SK-N-SH (cell line): Measurements from ENCODE around the gene YEATS4. TPM values are rescaled to one million over a fixed set of nuclear protein-coding genes. Genes with fewer than 3 reads are reported as not detected.
"Not testable (repeated sequence)": the region's sequence is repeated elsewhere in the genome, so short reads cannot be mapped to it uniquely, and the experiment has no call there.

Source experiments
- CTCF ChIA-PET: fragments of 300-600, 350-600 bp; formaldehyde crosslinking; extraction: SDS; loops from one replicate; lab custom pipeline; 2021; lab: Yijun Ruan, JAX
- POLR2A ChIA-PET: fragments of 350-600 bp; sonication (Branson Sonifier 250); formaldehyde crosslinking; extraction: SDS; loops from one replicate; lab custom pipeline; 2020; ENCODE audit warnings: antibody characterized with exemption, inconsistent platforms; lab: Yijun Ruan, JAX
- DNase-seq: peaks from one replicate; pipeline ENCODE4 v3.0.0; 2012
- H2AFZ ChIP-seq: fragments of 200-600 bp; sonication (generic); 2 replicates; pipeline ENCODE4 v1.8.1; 2016; ENCODE audit warnings: antibody characterized with exemption, mild to moderate bottlenecking, low read depth
- H3F3A ChIP-seq: fragments of 200-600 bp; sonication (generic); replicated peaks from 2 replicates; pipeline ENCODE3; 2016; ENCODE audit warnings: antibody characterized with exemption, mild to moderate bottlenecking; ENCODE audit not compliant: insufficient read depth
- H3K27ac ChIP-seq, 2 experiments: fragments of 200-500 bp in 1 of 2; fragments of 200-600 bp in 1 of 2; sonication (Bioruptor generic) in 1 of 2; sonication (generic), shearing (Covaris generic) in 1 of 2; 2 replicates each; pipeline versions ENCODE4 v1.5.1 to v1.6.1; 2014 to 2016; ENCODE audit warnings: low read depth in 2 of 2, inconsistent platforms in 1 of 2, low read length in 1 of 2, mild to moderate bottlenecking in 1 of 2, mixed read lengths in 1 of 2
- H3K27me3 ChIP-seq: fragments of 200-600 bp; sonication (generic), shearing (Covaris generic); 2 replicates; pipeline ENCODE4 v1.6.1; 2016; ENCODE audit warnings: mixed run types; ENCODE audit not compliant: insufficient read depth
- H3K36me3 ChIP-seq, 2 experiments: fragments of 200-500 bp in 1 of 2; fragments of 200-600 bp in 1 of 2; sonication (Bioruptor generic) in 1 of 2; sonication (generic) in 1 of 2; replicated peaks in 1 of 2; 2 replicates each; pipeline versions ENCODE3 to v1.5.1; 2014 to 2016; ENCODE audit warnings: low read length in 1 of 2, mild to moderate bottlenecking in 1 of 2; ENCODE audit not compliant: insufficient read depth in 2 of 2, control insufficient read depth in 1 of 2
- H3K4me1 ChIP-seq, 2 experiments: fragments of 200-500 bp in 1 of 2; fragments of 200-600 bp in 1 of 2; sonication (Bioruptor generic) in 1 of 2; sonication (generic), shearing (Covaris generic) in 1 of 2; 2 replicates each; pipeline versions ENCODE4 v1.5.1 to v1.6.1; 2014 to 2016; ENCODE audit warnings: low read depth in 1 of 2, low read length in 1 of 2, mixed run types in 1 of 2; ENCODE audit not compliant: insufficient read depth in 2 of 2, control insufficient read depth in 1 of 2
- H3K4me2 ChIP-seq: fragments of 200-600 bp; sonication (generic), shearing (Covaris generic); 2 replicates; pipeline ENCODE4 v1.6.1; 2017; ENCODE audit warnings: mixed run types
- H3K4me3 ChIP-seq, 2 experiments: fragments of 200-500 bp in 1 of 2; fragments of 200-600 bp in 1 of 2; sonication (Bioruptor generic) in 1 of 2; sonication (generic), shearing (Covaris generic) in 1 of 2; 2 replicates each; pipeline versions ENCODE4 v1.5.1 to v1.8.1; 2014 to 2016; ENCODE audit warnings: low read depth in 2 of 2, inconsistent platforms in 1 of 2, low read length in 1 of 2, mild to moderate bottlenecking in 1 of 2, mixed read lengths in 1 of 2, moderate library complexity in 1 of 2
- H3K79me2 ChIP-seq: fragments of 200-600 bp; sonication (generic); 2 replicates; pipeline ENCODE4 v1.8.1; 2017; ENCODE audit warnings: mild to moderate bottlenecking; ENCODE audit not compliant: insufficient read depth
- H3K9ac ChIP-seq: fragments of 200-600 bp; sonication (generic); 2 replicates; pipeline ENCODE4 v1.6.1; 2017; ENCODE audit warnings: mixed run types
- H3K9me2 ChIP-seq: fragments of 200-600 bp; sonication (generic); 2 replicates; pipeline ENCODE4 v1.6.1; 2017; ENCODE audit warnings: mixed run types
- H3K9me3 ChIP-seq: fragments of 200-600 bp; sonication (generic); 2 replicates; pipeline ENCODE4 v1.6.1; 2017; ENCODE audit warnings: mixed run types, mild to moderate bottlenecking, moderate library complexity
- H4K20me1 ChIP-seq: fragments of 200-600 bp; sonication (generic); 2 replicates; pipeline ENCODE4 v1.6.1; 2017; ENCODE audit warnings: mild to moderate bottlenecking, mixed run types; ENCODE audit not compliant: insufficient read depth
- CHD2 ChIP-seq: fragments of 150-350 bp; IDR thresholded peaks from 2 replicates; pipeline ENCODE4 v1.6.1; 2018; ENCODE audit warnings: low read length; ENCODE audit not compliant: partially characterized antibody
- EP300 ChIP-seq, 2 experiments: IDR thresholded peaks; 2 replicates each; pipeline versions ENCODE4 v1.4.0 to v1.6.1; 2012; ENCODE audit warnings: borderline replicate concordance in 1 of 2, low read depth in 1 of 2, low read length in 1 of 2
- EZH2phosphoT487 ChIP-seq: fragments of 200-600 bp; sonication (generic); IDR thresholded peaks from 2 replicates; pipeline ENCODE4 v1.6.1; 2017; ENCODE audit warnings: low read depth, mixed run types, mild to moderate bottlenecking, antibody characterized with exemption, moderate library complexity, borderline replicate concordance
- FOSL2 ChIP-seq: IDR thresholded peaks from 2 replicates; pipeline ENCODE4 v1.4.0; 2012; ENCODE audit warnings: low read depth, mild to moderate bottlenecking, moderate library complexity, borderline replicate concordance
- FOXJ3 ChIP-seq: sonication (generic); formaldehyde crosslinking; IDR thresholded peaks from 2 replicates; pipeline ENCODE4 v1.5.1; 2020; ENCODE audit warnings: mild to moderate bottlenecking, missing genetic modification reagents
- FOXM1 ChIP-seq: IDR thresholded peaks from 2 replicates; pipeline ENCODE4 v1.4.0; 2012; ENCODE audit warnings: low read depth, mild to moderate bottlenecking
- GATA2 ChIP-seq: sonication (generic); formaldehyde crosslinking; IDR thresholded peaks from 2 replicates; pipeline ENCODE4 v1.5.0; 2020; ENCODE audit warnings: mild to moderate bottlenecking, missing genetic modification reagents
- JUND ChIP-seq: IDR thresholded peaks from 2 replicates; pipeline ENCODE4 v1.4.0; 2012
- MEF2A ChIP-seq: IDR thresholded peaks from 2 replicates; pipeline ENCODE4 v1.4.0; 2012; ENCODE audit warnings: low read depth, borderline replicate concordance
- MXI1 ChIP-seq: IDR thresholded peaks from 2 replicates; pipeline ENCODE4 v1.6.1; 2012; ENCODE audit warnings: mild to moderate bottlenecking, low read depth, low read length, improper control_type of control experiment
- NRF1 ChIP-seq: IDR thresholded peaks from 2 replicates; pipeline ENCODE4 v1.6.1; 2012; ENCODE audit warnings: low read depth, mild to moderate bottlenecking, low read length
- POLR2AphosphoS5 ChIP-seq: IDR thresholded peaks from 2 replicates; pipeline ENCODE4 v1.6.1; 2012; ENCODE audit warnings: low read depth, low read length
- RAD21 ChIP-seq: IDR thresholded peaks from 2 replicates; pipeline ENCODE4 v1.6.1; 2012; ENCODE audit warnings: mild to moderate bottlenecking, low read length
- RCOR1 ChIP-seq: fragments of 150-350 bp; IDR thresholded peaks from 2 replicates; pipeline ENCODE4 v1.6.1; 2017; ENCODE audit warnings: antibody characterized with exemption, low read length
- RFX5 ChIP-seq: IDR thresholded peaks from 2 replicates; pipeline ENCODE4 v1.6.1; 2012; ENCODE audit warnings: mild to moderate bottlenecking, improper control_type of control experiment, low read length
- RXRA ChIP-seq: IDR thresholded peaks from 2 replicates; pipeline ENCODE4 v1.4.0; 2012; ENCODE audit warnings: low read depth, mild to moderate bottlenecking, borderline replicate concordance
- TAF1 ChIP-seq: IDR thresholded peaks from 2 replicates; pipeline ENCODE4 v1.6.1; 2012; ENCODE audit warnings: low read depth, mild to moderate bottlenecking, low read length, moderate library complexity, borderline replicate concordance
- TCF12 ChIP-seq: IDR thresholded peaks from 2 replicates; pipeline ENCODE4 v1.4.0; 2012
- TEAD4 ChIP-seq: IDR thresholded peaks from 2 replicates; pipeline ENCODE4 v1.4.0; 2012; ENCODE audit warnings: mild to moderate bottlenecking, borderline replicate concordance; ENCODE audit not compliant: insufficient read depth
- USF1 ChIP-seq: IDR thresholded peaks from 2 replicates; pipeline ENCODE4 v1.4.0; 2012; ENCODE audit warnings: low read depth, borderline replicate concordance
- YY1 ChIP-seq: IDR thresholded peaks from 2 replicates; pipeline ENCODE4 v1.4.0; 2012; ENCODE audit warnings: low read depth, mild to moderate bottlenecking
- WGBS: methylation state at CpG from one replicate; pipeline ENCODE4 v1.1.6; 2017; ENCODE audit warnings: low lambda C conversion rate; 5-methylcytosine and 5-hydroxymethylcytosine counted together
- polyA plus RNA-seq, 3 experiments: library from polyadenylated mRNA; depleted of rRNA; stranded (reverse); fragments of >200 nt; gene quantifications; 2 replicates each; pipeline ENCODE4 v1.2.3, GENCODE V29; 2012
- TF ChIP-seq, protein P1 (sequence below): IDR thresholded peaks from 2 replicates; pipeline ENCODE4; 2012
- TF ChIP-seq, protein P2 (sequence below): IDR thresholded peaks from 2 replicates; pipeline ENCODE4 v1.6.1; 2012; ENCODE audit warnings: mild to moderate bottlenecking, low read depth, low read length, moderate library complexity
- TF ChIP-seq, protein P3 (sequence below): fragments of 150-350 bp; IDR thresholded peaks from 2 replicates; pipeline ENCODE4 v1.6.1; 2017; ENCODE audit warnings: antibody characterized with exemption, low read length, low read depth, borderline replicate concordance

Gene YEATS4
- polyA plus RNA-seq, 1 of the 3 experiments (the other 2 are of a cell fraction), result 11.4 TPM

- TF ChIP-seq, protein P1, sequence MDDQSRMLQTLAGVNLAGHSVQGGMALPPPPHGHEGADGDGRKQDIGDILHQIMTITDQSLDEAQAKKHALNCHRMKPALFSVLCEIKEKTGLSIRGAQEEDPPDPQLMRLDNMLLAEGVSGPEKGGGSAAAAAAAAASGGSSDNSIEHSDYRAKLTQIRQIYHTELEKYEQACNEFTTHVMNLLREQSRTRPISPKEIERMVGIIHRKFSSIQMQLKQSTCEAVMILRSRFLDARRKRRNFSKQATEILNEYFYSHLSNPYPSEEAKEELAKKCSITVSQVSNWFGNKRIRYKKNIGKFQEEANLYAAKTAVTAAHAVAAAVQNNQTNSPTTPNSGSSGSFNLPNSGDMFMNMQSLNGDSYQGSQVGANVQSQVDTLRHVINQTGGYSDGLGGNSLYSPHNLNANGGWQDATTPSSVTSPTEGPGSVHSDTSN, result peak; percentile 58
- TF ChIP-seq CHD2 (peak; percentile 9), GATA2 (CRISPR knock-in tag) (no peak), RXRA (no peak), NRF1 (peak; percentile 99), MEF2A (no peak)
- TF ChIP-seq, protein P2, sequence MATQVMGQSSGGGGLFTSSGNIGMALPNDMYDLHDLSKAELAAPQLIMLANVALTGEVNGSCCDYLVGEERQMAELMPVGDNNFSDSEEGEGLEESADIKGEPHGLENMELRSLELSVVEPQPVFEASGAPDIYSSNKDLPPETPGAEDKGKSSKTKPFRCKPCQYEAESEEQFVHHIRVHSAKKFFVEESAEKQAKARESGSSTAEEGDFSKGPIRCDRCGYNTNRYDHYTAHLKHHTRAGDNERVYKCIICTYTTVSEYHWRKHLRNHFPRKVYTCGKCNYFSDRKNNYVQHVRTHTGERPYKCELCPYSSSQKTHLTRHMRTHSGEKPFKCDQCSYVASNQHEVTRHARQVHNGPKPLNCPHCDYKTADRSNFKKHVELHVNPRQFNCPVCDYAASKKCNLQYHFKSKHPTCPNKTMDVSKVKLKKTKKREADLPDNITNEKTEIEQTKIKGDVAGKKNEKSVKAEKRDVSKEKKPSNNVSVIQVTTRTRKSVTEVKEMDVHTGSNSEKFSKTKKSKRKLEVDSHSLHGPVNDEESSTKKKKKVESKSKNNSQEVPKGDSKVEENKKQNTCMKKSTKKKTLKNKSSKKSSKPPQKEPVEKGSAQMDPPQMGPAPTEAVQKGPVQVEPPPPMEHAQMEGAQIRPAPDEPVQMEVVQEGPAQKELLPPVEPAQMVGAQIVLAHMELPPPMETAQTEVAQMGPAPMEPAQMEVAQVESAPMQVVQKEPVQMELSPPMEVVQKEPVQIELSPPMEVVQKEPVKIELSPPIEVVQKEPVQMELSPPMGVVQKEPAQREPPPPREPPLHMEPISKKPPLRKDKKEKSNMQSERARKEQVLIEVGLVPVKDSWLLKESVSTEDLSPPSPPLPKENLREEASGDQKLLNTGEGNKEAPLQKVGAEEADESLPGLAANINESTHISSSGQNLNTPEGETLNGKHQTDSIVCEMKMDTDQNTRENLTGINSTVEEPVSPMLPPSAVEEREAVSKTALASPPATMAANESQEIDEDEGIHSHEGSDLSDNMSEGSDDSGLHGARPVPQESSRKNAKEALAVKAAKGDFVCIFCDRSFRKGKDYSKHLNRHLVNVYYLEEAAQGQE, result peak; percentile 48; the same call in 1 of the 2 replicates
These were observed at the start of gene YEATS4 (continued) for GRCh38 chr12:69359531-69360347.

GRCh38 chr12:69313209-69313608, 46.3 kb upstream of the YEATS4 start:
- no peak overlapping the region for H3K4me3 ChIP-seq
- CTCF ChIA-PET, result no interaction called here

DNA sequence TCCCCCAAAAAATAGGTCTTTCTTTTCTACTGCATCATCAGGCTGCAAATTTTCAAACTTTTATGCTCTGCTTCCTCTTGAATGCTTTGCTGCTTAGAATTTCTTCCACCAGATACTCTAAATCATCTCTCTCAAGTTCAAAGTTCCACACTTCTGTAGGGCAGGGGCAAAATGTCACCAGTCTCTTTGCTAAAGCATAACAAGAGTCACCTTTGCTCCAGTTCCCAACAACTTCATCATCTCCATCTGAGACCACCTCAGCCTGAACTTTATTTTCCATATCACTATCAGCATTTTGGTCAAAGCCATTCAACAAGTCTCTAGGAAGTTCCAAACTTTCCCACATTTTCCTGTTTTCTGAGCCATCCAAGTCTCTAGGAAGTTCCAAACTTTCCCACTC, 42.8 kb upstream of the YEATS4 start:
- DNase-seq, H3K9me3 ChIP-seq, H3K9me2 ChIP-seq, H2AFZ ChIP-seq, POLR2A ChIA-PET, H3K4me2 ChIP-seq, H4K20me1 ChIP-seq, H3K9ac ChIP-seq, H3K36me3 ChIP-seq, H3K4me3 ChIP-seq, CTCF ChIA-PET, H3F3A ChIP-seq, H3K79me2 ChIP-seq, H3K27me3 ChIP-seq, H3K4me1 ChIP-seq, H3K27ac ChIP-seq: not testable (repeated sequence)

More at GRCh38 chr12:69313209-69313608, 46.3 kb upstream of the YEATS4 start:
- POLR2A ChIA-PET, result no interaction called here
- Histone ChIP-seq H3K4me2 (no peak overlapping the region), H3K9me3 (no peaks in the 10 kb centered on the region), H3K36me3 (no peaks in the 10 kb centered on the region), H3K4me1 (no peaks in the 10 kb centered on the region), H3K9ac (no peak overlapping the region), H3F3A (no peaks in the 10 kb centered on the region), H4K20me1 (no peaks in the 10 kb centered on the region), H3K27me3 (no peaks in the 10 kb centered on the region), H3K79me2 (no peaks in the 10 kb centered on the region), H3K9me2 (no peaks in the 10 kb centered on the region), H2AFZ (no peak overlapping the region), H3K27ac (no peak overlapping the region)
- TF ChIP-seq FOSL2 (no peak), MXI1 (no peak), EZH2phosphoT487 (no peak), MEF2A (no peak), FOXJ3 (CRISPR knock-in tag) (no peak), USF1 (no peak), RAD21 (no peak), RCOR1 (no peak), RFX5 (no peak), TEAD4 (no peak), RXRA (no peak), POLR2AphosphoS5 (no peak), TCF12 (no peak), YY1 (no peak), JUND (no peak), TAF1 (no peak), EP300 (IDR thresholded peaks at IDR 0.05; ENCODE audit: borderline replicate concordance in 1 of 2, low read depth in 1 of 2, low read length in 1 of 2) (no peak), FOXM1 (no peak)
- TF ChIP-seq, protein P3, sequence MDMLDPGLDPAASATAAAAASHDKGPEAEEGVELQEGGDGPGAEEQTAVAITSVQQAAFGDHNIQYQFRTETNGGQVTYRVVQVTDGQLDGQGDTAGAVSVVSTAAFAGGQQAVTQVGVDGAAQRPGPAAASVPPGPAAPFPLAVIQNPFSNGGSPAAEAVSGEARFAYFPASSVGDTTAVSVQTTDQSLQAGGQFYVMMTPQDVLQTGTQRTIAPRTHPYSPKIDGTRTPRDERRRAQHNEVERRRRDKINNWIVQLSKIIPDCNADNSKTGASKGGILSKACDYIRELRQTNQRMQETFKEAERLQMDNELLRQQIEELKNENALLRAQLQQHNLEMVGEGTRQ, result no peak
- no peak for DNase-seq
- WGBS, result 59% methylated on average over 3 of the region's 3 CpGs
